Naive B cell (primary cell): Measurements from ENCODE around the gene GRID1. TPM values are rescaled to one million over a fixed set of nuclear protein-coding genes. Genes with fewer than 3 reads are reported as not detected.

ENCODE experiments used
- polyA plus RNA-seq, 6 donors: library from polyadenylated mRNA; unstranded; fragments of 300-500 nt; fragmentation: Illumina TruSeq; gene quantifications; one replicate each; pipeline ENCODE4 v1.2.3, GENCODE V29; 2021; ENCODE audit warnings: low read depth in 6 of 6

The GRID1 gene
- polyA plus RNA-seq, 6 donors from 2014 or later, result not detected

Other genes starting within 250 kb of the GRID1 start
- 10 to 100 TPM; 19.7 to 40.0 (median 32.7) TPM for gene WAPL, start 155.0 kb upstream of the GRID1 start, polyA plus RNA-seq